ENCODE results near the gene PRKX. TPM values are rescaled to one million over a fixed set of nuclear protein-coding genes. Genes with fewer than 3 reads are reported as not detected.
"Not testable (repeated sequence)": the region's sequence is repeated elsewhere in the genome, so short reads cannot be mapped to it uniquely, and the experiment has no call there.

Gene PRKX
- total RNA-seq, 1 donor from 2014 or later: 64.3 TPM

- H3K27me3 Mint-ChIP-seq (ENCODE audit: unreplicated experiment): no peaks in the 10 kb centered on the region
- H3K9me3 Mint-ChIP-seq (ENCODE audit: unreplicated experiment): no peaks in the 10 kb centered on the region
- no peak overlapping the region for H3K27ac Mint-ChIP-seq (ENCODE audit: unreplicated experiment)
- no peak overlapping the region for H3K4me3 Mint-ChIP-seq (ENCODE audit: unreplicated experiment)
- H3K4me1 Mint-ChIP-seq (ENCODE audit: low read depth, unreplicated experiment): no peaks in the 10 kb centered on the region
- H3K36me3 Mint-ChIP-seq (ENCODE audit: unreplicated experiment): no peaks in the 10 kb centered on the region
- DNase-seq: no peak
- TF ChIP-seq, protein P1, sequence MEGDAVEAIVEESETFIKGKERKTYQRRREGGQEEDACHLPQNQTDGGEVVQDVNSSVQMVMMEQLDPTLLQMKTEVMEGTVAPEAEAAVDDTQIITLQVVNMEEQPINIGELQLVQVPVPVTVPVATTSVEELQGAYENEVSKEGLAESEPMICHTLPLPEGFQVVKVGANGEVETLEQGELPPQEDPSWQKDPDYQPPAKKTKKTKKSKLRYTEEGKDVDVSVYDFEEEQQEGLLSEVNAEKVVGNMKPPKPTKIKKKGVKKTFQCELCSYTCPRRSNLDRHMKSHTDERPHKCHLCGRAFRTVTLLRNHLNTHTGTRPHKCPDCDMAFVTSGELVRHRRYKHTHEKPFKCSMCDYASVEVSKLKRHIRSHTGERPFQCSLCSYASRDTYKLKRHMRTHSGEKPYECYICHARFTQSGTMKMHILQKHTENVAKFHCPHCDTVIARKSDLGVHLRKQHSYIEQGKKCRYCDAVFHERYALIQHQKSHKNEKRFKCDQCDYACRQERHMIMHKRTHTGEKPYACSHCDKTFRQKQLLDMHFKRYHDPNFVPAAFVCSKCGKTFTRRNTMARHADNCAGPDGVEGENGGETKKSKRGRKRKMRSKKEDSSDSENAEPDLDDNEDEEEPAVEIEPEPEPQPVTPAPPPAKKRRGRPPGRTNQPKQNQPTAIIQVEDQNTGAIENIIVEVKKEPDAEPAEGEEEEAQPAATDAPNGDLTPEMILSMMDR (IDR thresholded peaks at IDR 0.05; ENCODE audit: partially characterized antibody, unreplicated experiment): no peak
These were observed 60.3 kb downstream of the PRKX start for GRCh38 chrX:3653111-3653510.

DNA sequence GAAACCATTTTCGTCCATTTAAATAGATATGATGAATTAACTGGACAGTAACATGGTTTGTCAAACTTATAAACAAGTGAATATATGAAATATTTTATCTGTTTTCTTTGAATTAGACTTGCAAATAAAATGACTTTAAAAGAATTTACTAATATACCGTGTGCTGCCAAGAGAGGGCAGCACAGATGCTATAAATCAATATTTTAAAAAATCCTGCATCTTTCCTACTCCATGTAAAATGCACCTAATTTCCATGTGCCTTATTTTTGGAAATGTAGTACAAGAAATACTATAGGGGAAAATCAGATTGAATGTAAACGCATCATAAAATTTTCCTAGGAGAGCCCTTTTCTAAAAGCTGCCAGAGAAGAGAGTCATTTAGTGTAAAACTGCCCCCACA, 62.2 kb downstream of the PRKX start:
- H3K9me3 Mint-ChIP-seq (ENCODE audit: unreplicated experiment): no peaks in the 10 kb centered on the region
- H3K4me3 Mint-ChIP-seq (ENCODE audit: unreplicated experiment): no peak overlapping the region
- H3K27ac Mint-ChIP-seq (ENCODE audit: unreplicated experiment): no peak overlapping the region
- no peak for DNase-seq
- H3K36me3 Mint-ChIP-seq (ENCODE audit: unreplicated experiment): no peaks in the 10 kb centered on the region
- H3K4me1 Mint-ChIP-seq (ENCODE audit: low read depth, unreplicated experiment): no peaks in the 10 kb centered on the region
- H3K27me3 Mint-ChIP-seq (ENCODE audit: unreplicated experiment): no peaks in the 10 kb centered on the region
- TF ChIP-seq, protein P1 (IDR thresholded peaks at IDR 0.05; ENCODE audit: partially characterized antibody, unreplicated experiment): peak; percentile 62

GRCh38 chrX:3648084-3648483, 65.4 kb downstream of the PRKX start:
- no peak for DNase-seq
- no peak overlapping the region for H3K27ac Mint-ChIP-seq (ENCODE audit: unreplicated experiment)
- no peaks in the 10 kb centered on the region for H3K36me3 Mint-ChIP-seq (ENCODE audit: unreplicated experiment)
- H3K27me3 Mint-ChIP-seq (ENCODE audit: unreplicated experiment): no peaks in the 10 kb centered on the region
- TF ChIP-seq, protein P1 (IDR thresholded peaks at IDR 0.05; ENCODE audit: partially characterized antibody, unreplicated experiment): no peak
- peaks cover 1% of the 10 kb centered on the region for H3K9me3 Mint-ChIP-seq (ENCODE audit: unreplicated experiment)
- no peaks in the 10 kb centered on the region for H3K4me1 Mint-ChIP-seq (ENCODE audit: low read depth, unreplicated experiment)
- H3K4me3 Mint-ChIP-seq (ENCODE audit: unreplicated experiment): no peak overlapping the region

DNA sequence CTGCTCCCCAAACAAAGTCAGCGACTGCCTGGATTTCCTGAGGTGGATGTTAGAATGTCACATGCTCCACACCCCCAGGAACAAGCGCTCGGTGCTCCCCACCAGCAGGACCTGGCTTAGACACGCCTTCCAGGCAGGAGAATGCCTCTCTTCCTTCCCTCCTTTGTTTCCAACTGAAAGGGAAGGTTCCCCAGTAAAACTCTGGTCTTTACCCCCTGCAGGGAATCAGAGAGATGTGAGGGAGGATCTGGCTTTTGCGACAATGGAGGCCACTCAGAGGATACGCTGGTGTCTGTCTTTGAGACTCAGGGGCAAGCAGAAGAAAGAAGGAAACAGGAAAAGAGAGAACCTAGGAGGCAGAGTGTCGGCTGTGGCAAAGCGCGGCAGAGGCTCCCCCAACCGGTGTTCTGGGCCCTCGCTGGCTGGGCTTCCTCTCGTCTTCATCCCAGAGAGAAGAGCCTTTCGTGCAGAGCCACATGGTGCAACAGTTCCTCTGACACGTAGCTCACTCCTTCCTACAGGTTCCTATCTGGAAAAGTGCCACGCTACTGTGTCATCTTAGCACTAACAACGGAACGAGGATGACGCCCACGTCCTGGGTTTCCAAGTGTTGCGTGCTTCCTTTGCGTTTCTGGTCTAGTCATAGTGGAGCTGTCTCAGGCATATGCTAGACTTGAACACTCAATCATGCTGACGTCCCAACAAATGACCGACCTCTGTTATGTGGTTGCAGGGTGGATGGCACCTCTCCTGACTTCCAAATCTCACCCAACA, 73.4 kb downstream of the PRKX start:
- H3K27ac Mint-ChIP-seq (ENCODE audit: unreplicated experiment); H3K9me3 Mint-ChIP-seq (ENCODE audit: unreplicated experiment); H3K27me3 Mint-ChIP-seq (ENCODE audit: unreplicated experiment); H3K36me3 Mint-ChIP-seq (ENCODE audit: unreplicated experiment); H3K4me3 Mint-ChIP-seq (ENCODE audit: unreplicated experiment); H3K4me1 Mint-ChIP-seq (ENCODE audit: low read depth, unreplicated experiment); DNase-seq: not testable (repeated sequence)

GRCh38 chrX:3639236-3639635, 74.2 kb downstream of the PRKX start:
- Mint-ChIP-seq H3K27me3 (ENCODE audit: unreplicated experiment) (no peaks in the 10 kb centered on the region), H3K9me3 (ENCODE audit: unreplicated experiment) (peaks cover 4% of the 10 kb centered on the region), H3K36me3 (ENCODE audit: unreplicated experiment) (no peaks in the 10 kb centered on the region), H3K4me3 (ENCODE audit: unreplicated experiment) (no peak overlapping the region), H3K4me1 (ENCODE audit: low read depth, unreplicated experiment) (peaks cover 5% of the 10 kb centered on the region), H3K27ac (ENCODE audit: unreplicated experiment) (no peak overlapping the region)
- no peak for DNase-seq
- TF ChIP-seq, protein P1 (IDR thresholded peaks at IDR 0.05; ENCODE audit: partially characterized antibody, unreplicated experiment): no peak
